Measurements from ENCODE around the gene MRI1. TPM values are rescaled to one million over a fixed set of nuclear protein-coding genes. Genes with fewer than 3 reads are reported as not detected.

MRI1 gene
- total RNA-seq, 1 donor from 2014 or later: 13.7 TPM

DNA sequence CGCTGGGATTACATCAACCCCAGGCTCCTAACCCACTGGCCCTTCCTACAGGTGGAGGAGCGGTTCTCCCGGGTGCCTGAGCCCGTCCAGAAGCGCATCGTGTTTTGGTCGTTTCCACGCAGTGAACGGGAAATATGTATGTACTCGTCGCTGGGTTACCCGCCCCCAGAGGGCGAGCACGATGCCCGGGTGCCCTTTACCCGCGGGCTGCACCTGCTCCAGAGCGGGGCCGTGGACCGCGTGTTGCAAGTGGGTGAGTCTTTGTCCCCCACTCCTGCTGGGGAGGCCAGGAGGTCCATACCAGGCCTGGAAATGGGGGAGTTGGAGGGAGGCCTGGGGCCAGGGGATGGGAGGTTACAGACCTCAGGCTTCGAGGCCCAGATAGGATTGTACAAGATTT lies 35.3 kb downstream of the MRI1 start:
- intact Hi-C loops (cut with micrococcal nuclease): no loop called here
- no peak for DNase-seq
- Histone ChIP-seq H3K36me3 (peaks cover 7% of the 10 kb centered on the region), H3K9me3 (replicated peaks) (no peaks in the 10 kb centered on the region), H3K27ac (replicated peaks) (no peak overlapping the region), H3K27me3 (ENCODE audit: low read depth) (no peaks in the 10 kb centered on the region), H3K4me1 (peaks cover 24% of the 10 kb centered on the region), H3K4me3 (no peak overlapping the region)
- TF ChIP-seq, protein P1, sequence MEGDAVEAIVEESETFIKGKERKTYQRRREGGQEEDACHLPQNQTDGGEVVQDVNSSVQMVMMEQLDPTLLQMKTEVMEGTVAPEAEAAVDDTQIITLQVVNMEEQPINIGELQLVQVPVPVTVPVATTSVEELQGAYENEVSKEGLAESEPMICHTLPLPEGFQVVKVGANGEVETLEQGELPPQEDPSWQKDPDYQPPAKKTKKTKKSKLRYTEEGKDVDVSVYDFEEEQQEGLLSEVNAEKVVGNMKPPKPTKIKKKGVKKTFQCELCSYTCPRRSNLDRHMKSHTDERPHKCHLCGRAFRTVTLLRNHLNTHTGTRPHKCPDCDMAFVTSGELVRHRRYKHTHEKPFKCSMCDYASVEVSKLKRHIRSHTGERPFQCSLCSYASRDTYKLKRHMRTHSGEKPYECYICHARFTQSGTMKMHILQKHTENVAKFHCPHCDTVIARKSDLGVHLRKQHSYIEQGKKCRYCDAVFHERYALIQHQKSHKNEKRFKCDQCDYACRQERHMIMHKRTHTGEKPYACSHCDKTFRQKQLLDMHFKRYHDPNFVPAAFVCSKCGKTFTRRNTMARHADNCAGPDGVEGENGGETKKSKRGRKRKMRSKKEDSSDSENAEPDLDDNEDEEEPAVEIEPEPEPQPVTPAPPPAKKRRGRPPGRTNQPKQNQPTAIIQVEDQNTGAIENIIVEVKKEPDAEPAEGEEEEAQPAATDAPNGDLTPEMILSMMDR (IDR thresholded peaks at IDR 0.05; ENCODE audit: borderline replicate concordance): no peak

DNA sequence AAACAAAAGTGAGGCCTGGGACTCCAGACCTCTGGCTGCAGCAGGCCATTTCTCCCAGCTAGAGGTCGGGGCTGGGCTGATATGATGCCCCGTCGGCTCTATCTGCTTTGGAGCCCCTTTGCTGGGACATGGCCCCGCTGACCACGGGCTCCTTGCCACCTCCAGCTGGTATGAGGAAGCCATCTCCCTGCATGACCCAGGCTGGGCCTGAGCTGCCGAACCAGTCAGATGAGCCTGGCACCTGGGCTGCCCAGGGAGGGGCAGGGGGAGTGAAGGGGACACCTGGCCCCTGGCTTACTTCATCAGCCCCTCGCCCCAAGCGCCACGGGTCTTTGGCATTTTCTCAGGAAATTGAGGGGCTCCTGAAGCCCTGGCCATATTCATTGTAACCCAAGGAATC lies 38.7 kb downstream of the MRI1 start:
- no peaks in the 10 kb centered on the region for H3K4me1 ChIP-seq
- intact Hi-C loops (cut with micrococcal nuclease): no loop called here
- H3K4me3 ChIP-seq: no peak overlapping the region
- no peaks in the 10 kb centered on the region for H3K9me3 ChIP-seq (replicated peaks)
- DNase-seq: no peak
- no peak overlapping the region for H3K27ac ChIP-seq (replicated peaks)
- peaks cover 10% of the 10 kb centered on the region for H3K36me3 ChIP-seq
- TF ChIP-seq, protein P1 (IDR thresholded peaks at IDR 0.05; ENCODE audit: borderline replicate concordance): no peak
- no peaks in the 10 kb centered on the region for H3K27me3 ChIP-seq (ENCODE audit: low read depth)

DNA sequence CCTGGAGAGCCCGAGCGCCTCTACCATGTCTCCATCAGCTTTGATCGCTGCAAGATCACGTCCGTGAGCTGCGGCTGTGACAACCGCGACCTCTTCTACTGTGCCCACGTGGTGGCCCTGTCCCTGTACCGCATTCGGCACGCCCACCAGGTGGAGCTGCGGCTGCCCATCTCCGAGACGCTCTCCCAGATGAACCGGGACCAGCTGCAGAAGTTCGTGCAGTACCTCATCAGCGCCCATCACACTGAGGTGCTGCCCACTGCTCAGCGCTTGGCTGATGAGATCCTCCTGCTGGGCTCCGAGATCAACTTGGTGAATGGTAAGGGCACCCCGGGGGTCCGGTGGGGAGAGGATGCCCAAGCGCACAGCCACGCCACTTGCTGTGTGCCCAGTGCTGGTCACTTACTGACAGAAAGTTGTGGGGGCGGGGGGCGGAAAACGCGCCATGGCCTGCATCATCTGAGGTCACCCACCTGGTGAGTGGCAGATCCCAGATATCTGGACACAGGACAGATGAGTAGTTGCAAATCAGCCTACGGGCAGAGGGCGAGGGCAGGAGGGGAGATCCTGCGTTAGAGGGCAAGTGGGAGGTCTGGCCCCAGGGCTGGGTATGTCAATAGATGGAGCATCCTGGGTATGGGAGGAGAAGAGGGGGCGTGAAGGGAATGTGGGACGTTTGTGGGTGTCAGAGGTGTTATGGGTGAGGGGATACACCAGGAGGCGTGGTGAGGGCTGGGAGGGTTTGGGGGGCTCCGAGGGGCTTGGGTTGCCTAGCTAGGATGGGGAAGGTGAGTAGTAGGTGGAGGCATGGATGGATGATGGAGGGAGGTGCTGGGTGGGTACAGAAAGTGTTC lies 40.7 kb downstream of the MRI1 start:
- no peak for DNase-seq
- H3K9me3 ChIP-seq (replicated peaks): no peaks in the 10 kb centered on the region
- peaks cover 22% of the 10 kb centered on the region for H3K36me3 ChIP-seq
- no peak overlapping the region for H3K27ac ChIP-seq (replicated peaks)
- TF ChIP-seq, protein P1 (IDR thresholded peaks at IDR 0.05; ENCODE audit: borderline replicate concordance): peak; percentile 68
- intact Hi-C loops (cut with micrococcal nuclease): no loop called here
- H3K4me3 ChIP-seq: no peak overlapping the region
- H3K4me1 ChIP-seq: no peaks in the 10 kb centered on the region
- no peaks in the 10 kb centered on the region for H3K27me3 ChIP-seq (ENCODE audit: low read depth)

DNA sequence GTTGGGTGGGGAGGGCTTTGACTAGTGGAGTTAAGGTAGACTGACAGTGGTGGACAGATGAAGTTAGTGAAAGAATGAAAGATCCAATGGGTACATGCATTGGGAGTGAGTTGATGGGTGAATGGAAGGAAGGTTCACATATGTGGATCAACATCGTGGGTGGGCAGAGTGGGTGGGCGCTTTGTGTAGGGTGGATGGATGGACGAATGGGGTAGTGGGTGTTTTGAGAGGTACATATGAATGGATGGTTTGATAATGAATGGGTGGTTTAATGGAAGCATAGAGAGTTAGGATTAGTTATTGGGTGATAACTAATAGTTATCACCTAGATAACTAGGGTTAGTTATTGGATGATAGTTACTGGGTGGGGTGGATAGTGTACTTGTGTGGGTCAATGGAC lies 42.4 kb downstream of the MRI1 start:
- TF ChIP-seq, protein P1 (IDR thresholded peaks at IDR 0.05; ENCODE audit: borderline replicate concordance): no peak
- Histone ChIP-seq H3K4me1 (no peaks in the 10 kb centered on the region), H3K36me3 (peaks cover 27% of the 10 kb centered on the region), H3K9me3 (replicated peaks) (no peaks in the 10 kb centered on the region), H3K27ac (replicated peaks) (no peak overlapping the region), H3K27me3 (ENCODE audit: low read depth) (no peaks in the 10 kb centered on the region), H3K4me3 (no peak overlapping the region)
- DNase-seq: no peak
- intact Hi-C loops (cut with micrococcal nuclease): no loop called here

DNA sequence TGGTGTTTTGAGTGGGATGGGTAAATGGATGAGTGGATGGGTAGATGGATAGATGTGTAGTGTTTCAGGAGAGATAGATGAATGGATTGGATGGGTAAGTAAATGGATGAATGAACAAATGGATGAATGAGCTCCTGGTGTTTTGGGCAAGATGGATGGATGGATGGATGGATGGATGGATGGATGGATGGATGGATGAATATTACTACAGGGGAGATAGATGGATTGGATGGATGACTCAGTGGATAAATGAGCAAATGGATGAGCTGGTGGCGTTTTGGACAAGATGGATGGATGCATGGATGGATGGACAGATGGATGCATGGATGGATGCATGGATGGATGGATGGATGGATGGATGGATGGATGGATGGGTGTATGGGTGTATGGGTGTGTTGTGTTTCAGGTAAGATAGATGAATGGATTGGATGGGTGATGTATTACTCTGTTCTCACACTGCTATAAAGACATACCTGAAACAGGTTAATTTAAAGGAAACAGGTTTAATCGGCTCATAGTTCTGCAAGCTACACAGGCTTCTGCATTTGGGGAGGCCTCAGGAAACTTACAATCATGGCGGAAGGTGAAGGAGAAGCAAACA lies 43.2 kb downstream of the MRI1 start:
- intact Hi-C loops (cut with micrococcal nuclease): no loop called here
- H3K36me3 ChIP-seq: peaks cover 28% of the 10 kb centered on the region
- H3K4me1 ChIP-seq: no peaks in the 10 kb centered on the region
- no peak overlapping the region for H3K4me3 ChIP-seq
- no peaks in the 10 kb centered on the region for H3K9me3 ChIP-seq (replicated peaks)
- no peak for DNase-seq
- H3K27ac ChIP-seq (replicated peaks): no peak overlapping the region
- TF ChIP-seq, protein P1 (IDR thresholded peaks at IDR 0.05; ENCODE audit: borderline replicate concordance): no peak
- no peaks in the 10 kb centered on the region for H3K27me3 ChIP-seq (ENCODE audit: low read depth)
